SU-DHL-6 (cell line): Measurements from ENCODE around the gene WNT11.

Source experiments
- H2AFZ ChIP-seq: fragments of 200-600 bp; sonication (generic); 2 replicates; pipeline ENCODE4 v1.6.1; 2014; ENCODE audit warnings: low read depth, mild to moderate bottlenecking, moderate library complexity, mixed read lengths, antibody characterized with exemption, low read length; ENCODE audit not compliant: severe bottlenecking
- H3F3A ChIP-seq: fragments of 200-600 bp; shearing (Covaris generic); 2 replicates; pipeline ENCODE4 v1.6.0; 2016; ENCODE audit warnings: antibody characterized with exemption, mild to moderate bottlenecking; ENCODE audit not compliant: insufficient read depth
- H3K27ac ChIP-seq: fragments of 200-600 bp; sonication (generic); 2 replicates; pipeline ENCODE4 v1.5.1; 2016; ENCODE audit warnings: low read depth, mild to moderate bottlenecking, low read length, moderate library complexity, mixed read lengths
- H3K27me3 ChIP-seq: fragments of 200-600 bp; sonication (generic), shearing (Covaris generic); 2 replicates; pipeline ENCODE4 v1.6.0; 2014; ENCODE audit warnings: mild to moderate bottlenecking, low read length
- H3K36me3 ChIP-seq: fragments of 200-600 bp; sonication (generic); 2 replicates; pipeline ENCODE4 v1.6.1; 2014; ENCODE audit warnings: mild to moderate bottlenecking, low read length, mixed read lengths
- H3K4me2 ChIP-seq: fragments of 300-600, 200-600 bp; shearing (Covaris generic), sonication (generic); 2 replicates; pipeline ENCODE4 v1.6.0; 2014; ENCODE audit warnings: low read length, low read depth, mild to moderate bottlenecking; ENCODE audit not compliant: poor library complexity, severe bottlenecking
- H3K4me3 ChIP-seq: fragments of 200-600 bp; sonication (generic); 2 replicates; pipeline ENCODE4 v1.5.1; 2014; ENCODE audit warnings: antibody characterized with exemption, low read length, mild to moderate bottlenecking, mixed read lengths; ENCODE audit not compliant: insufficient read depth, poor library complexity, severe bottlenecking
- H3K79me2 ChIP-seq: fragments of 200-600 bp; sonication (generic); 2 replicates; pipeline ENCODE4 v1.6.1; 2014; ENCODE audit warnings: mild to moderate bottlenecking, low read length, moderate library complexity; ENCODE audit not compliant: insufficient read depth
- H3K9ac ChIP-seq: fragments of 200-600 bp; sonication (generic); 2 replicates; pipeline ENCODE4 v1.7.0; 2014; ENCODE audit warnings: mild to moderate bottlenecking, low read length
- H3K9me2 ChIP-seq: fragments of 200-600 bp; sonication (generic); replicated peaks from 2 replicates; pipeline ENCODE4 v1.6.1; 2014; ENCODE audit warnings: low read length; ENCODE audit not compliant: insufficient read depth
- H3K9me3 ChIP-seq: fragments of 200-600 bp; sonication (generic); 2 replicates; pipeline ENCODE4 v1.6.1; 2014; ENCODE audit warnings: low read length, mixed read lengths; ENCODE audit not compliant: insufficient read depth
- H4K20me1 ChIP-seq: fragments of 200-600 bp; sonication (generic); 2 replicates; pipeline ENCODE4 v1.6.1; 2014; ENCODE audit warnings: low read depth, mild to moderate bottlenecking, antibody characterized with exemption, low read length, moderate library complexity, mixed read lengths
- CTCF ChIP-seq: fragments of 200-600 bp; sonication (generic); IDR thresholded peaks from one replicate; pipeline ENCODE4 v1.5.1; 2017; ENCODE audit warnings: antibody characterized with exemption, mild to moderate bottlenecking, low read length, moderate library complexity; ENCODE audit not compliant: insufficient read depth, poor library complexity, severe bottlenecking
- EZH2phosphoT487 ChIP-seq: fragments of 200-600 bp; sonication (generic), shearing (Covaris generic); conservative IDR thresholded peaks from 2 replicates; pipeline ENCODE4 v1.6.1; 2018; ENCODE audit warnings: mild to moderate bottlenecking, antibody characterized with exemption, low read length, moderate library complexity, mixed read lengths

WNT11 gene

GRCh38 chr11:76203937-76204336 lies 2.4 kb downstream of the WNT11 start:
- Histone ChIP-seq H3K27ac (no peak overlapping the region), H3K27me3 (no peaks in the 10 kb centered on the region), H3K9me3 (no peaks in the 10 kb centered on the region), H3K36me3 (no peaks in the 10 kb centered on the region), H3K4me2 (no peak overlapping the region), H3K9me2 (no peaks in the 10 kb centered on the region), H3K4me3 (no peak overlapping the region), H3K9ac (no peak overlapping the region), H2AFZ (no peak overlapping the region), H4K20me1 (no peaks in the 10 kb centered on the region), H3K79me2 (no peaks in the 10 kb centered on the region), H3F3A (no peaks in the 10 kb centered on the region)
- no peak for TF ChIP-seq CTCF
- no peak for TF ChIP-seq EZH2phosphoT487

- no peaks in the 10 kb centered on the region for H3K79me2 ChIP-seq
- no peaks in the 10 kb centered on the region for H4K20me1 ChIP-seq
- no peak overlapping the region for H3K9ac ChIP-seq
- H3K36me3 ChIP-seq: no peaks in the 10 kb centered on the region
- H3K4me2 ChIP-seq: no peak overlapping the region
- no peaks in the 10 kb centered on the region for H3F3A ChIP-seq
- H3K27me3 ChIP-seq: no peaks in the 10 kb centered on the region
- H3K9me2 ChIP-seq: no peaks in the 10 kb centered on the region
- no peak overlapping the region for H3K27ac ChIP-seq
- TF ChIP-seq CTCF (no peak), EZH2phosphoT487 (no peak)
- no peak overlapping the region for H3K4me3 ChIP-seq
- no peak overlapping the region for H2AFZ ChIP-seq
- H3K9me3 ChIP-seq: no peaks in the 10 kb centered on the region
These were observed 3.0 kb downstream of the WNT11 start for GRCh38 chr11:76203131-76203925.

DNA sequence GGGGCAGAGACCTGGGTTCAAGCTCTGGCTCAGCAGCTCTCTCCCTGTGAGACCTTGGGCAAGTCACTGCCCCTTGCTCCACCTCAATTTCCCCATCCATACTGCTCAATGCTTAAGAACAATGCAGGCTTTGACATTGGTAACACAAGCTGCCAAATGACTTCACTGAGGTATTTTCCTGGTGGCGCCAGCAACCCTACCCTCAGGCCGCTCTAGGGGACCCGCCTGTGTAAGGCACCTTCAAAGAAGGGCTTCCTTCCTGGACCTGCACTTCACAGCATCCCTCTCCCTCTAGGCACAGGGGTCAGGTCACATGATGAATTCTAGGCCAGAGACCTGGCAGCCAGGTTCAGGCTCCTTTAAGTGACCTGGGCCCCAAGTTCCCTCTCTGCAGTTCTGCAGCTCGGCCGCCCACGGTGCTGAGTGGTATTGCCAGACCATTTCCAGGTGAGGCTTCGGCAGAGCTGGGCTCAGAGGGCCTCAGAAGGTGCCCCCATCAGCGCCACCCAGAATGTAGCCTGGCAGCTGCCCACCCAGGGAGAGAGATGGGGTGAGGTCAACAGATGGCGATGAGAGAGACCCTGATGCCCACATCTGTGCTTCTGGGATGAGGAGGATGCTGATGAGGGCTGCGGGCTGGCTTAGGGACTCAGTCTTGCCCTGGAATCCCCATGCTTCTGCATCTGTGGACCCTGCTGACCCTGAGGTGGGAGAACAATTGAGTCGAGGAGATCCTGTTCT lies 4.5 kb downstream of the WNT11 start:
- Histone ChIP-seq H3K9me2 (no peaks in the 10 kb centered on the region), H3K4me3 (no peak overlapping the region), H3K4me2 (no peak overlapping the region), H3K9ac (no peak overlapping the region), H3K27ac (no peak overlapping the region), H2AFZ (no peak overlapping the region), H3F3A (no peaks in the 10 kb centered on the region), H3K27me3 (no peaks in the 10 kb centered on the region), H4K20me1 (no peaks in the 10 kb centered on the region), H3K79me2 (no peaks in the 10 kb centered on the region), H3K9me3 (no peaks in the 10 kb centered on the region), H3K36me3 (no peaks in the 10 kb centered on the region)
- TF ChIP-seq EZH2phosphoT487 (no peak), CTCF (no peak)
